HG02943 (cell line): ENCODE measurements around the gene NRG2.

Experiments
- ATAC-seq: cut with Tn5 transposase; IDR thresholded peaks from one replicate; pipeline ENCODE4 v1.9.1; 2021; ENCODE audit warnings: mild to moderate bottlenecking, low read depth, moderate library complexity; ENCODE audit not compliant: unreplicated experiment

Gene NRG2

GRCh38 chr5:139864716-139865483, 178.2 kb downstream of the NRG2 start:
- ATAC-seq = no peak

GRCh38 chr5:139863855-139864558, 179.1 kb downstream of the NRG2 start:
- ATAC-seq = no peak

DNA sequence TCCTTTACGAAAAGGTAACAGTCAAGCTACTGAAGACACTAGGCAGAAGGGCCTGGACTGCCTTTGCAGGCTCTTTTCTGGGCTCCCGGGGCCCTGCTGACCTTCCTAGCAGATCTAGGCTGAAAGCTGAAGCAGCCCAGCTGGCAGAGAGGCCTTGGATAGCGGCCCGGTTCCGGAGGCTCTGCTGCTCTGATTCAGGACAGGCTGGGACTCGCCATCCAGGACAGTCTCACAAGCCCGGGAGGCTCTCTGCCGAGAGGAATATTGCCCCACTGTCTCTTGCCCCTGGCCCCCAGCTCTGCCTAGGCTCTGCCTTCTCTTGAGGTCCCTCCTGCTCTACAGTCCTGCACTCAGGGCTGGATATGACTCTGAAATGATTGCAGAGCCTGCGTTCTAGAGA, 179.7 kb downstream of the NRG2 start:
- ATAC-seq = no peak

- ATAC-seq = no peak
Measured at GRCh38 chr5:139862803-139863202, 180.3 kb downstream of the NRG2 start.

- ATAC-seq = no peak
Measured at GRCh38 chr5:139862313-139862712, 180.8 kb downstream of the NRG2 start.

- no peak for ATAC-seq
Measured at GRCh38 chr5:139861889-139862207, 181.3 kb downstream of the NRG2 start.

DNA sequence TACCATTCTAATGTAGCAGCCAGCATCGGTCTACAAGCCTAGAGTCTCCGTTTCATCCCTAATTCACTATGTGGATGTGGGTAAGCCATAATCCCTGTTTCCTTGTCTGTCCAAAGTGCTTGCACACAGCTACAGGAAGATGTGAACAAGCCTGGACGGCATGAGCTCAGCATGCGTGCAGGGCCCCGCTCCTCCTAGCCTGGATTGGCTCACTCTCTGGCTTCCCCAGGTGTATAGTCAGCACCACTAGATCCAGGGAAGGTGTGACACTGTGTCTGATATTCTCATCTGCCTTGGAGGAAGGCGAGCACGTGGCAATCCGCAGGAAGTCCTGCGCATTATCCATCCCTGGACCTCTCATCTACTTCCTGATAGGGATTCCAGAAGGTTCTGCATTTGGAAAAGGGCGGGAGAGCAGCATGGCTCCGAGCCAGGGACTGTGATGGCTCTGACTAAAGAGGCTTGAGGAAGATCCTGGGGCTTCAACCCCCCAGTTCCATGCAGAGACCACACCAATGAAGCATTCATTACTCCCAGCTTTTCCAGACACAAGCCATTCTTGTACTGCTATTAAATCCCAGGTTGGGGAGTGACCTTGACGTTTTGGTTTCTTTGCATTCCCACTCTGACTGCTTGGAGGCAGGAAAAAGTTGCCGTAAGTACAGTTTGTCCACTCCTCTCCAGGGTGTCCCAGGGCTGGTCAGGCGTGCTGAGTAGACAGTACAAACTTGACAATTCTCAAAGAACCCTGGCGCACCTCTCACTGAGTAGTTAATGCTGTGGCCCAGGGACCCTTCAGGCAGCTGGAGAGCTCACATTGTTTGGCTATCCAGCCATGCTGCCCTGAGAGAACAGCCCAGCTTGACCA, 181.8 kb downstream of the NRG2 start:
- ATAC-seq = no peak

GRCh38 chr5:139859013-139859412, 184.1 kb downstream of the NRG2 start:
- ATAC-seq = no peak

DNA sequence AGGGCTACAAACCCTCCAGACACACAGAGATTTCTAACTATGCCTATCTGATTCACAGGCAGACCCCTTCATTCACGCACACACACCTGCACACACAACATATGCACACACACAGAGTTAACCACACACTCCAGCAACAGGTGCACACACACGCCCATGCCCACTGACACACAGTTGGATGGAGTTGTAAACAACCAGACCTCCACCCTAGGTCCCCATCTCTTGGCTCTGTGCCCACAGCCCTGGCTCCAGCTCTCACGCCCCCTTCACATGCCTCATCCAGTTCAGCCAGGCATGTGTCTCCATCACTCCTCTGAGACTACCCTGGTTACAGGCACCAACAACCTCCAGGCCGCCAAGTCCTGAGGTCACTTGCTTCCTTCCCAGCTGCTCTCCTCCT, 186.4 kb downstream of the NRG2 start:
- ATAC-seq = no peak

- ATAC-seq = no peak
Measured at GRCh38 chr5:139855946-139856540, 187.1 kb downstream of the NRG2 start.

GRCh38 chr5:139855451-139855850, 187.6 kb downstream of the NRG2 start:
- no peak for ATAC-seq

DNA sequence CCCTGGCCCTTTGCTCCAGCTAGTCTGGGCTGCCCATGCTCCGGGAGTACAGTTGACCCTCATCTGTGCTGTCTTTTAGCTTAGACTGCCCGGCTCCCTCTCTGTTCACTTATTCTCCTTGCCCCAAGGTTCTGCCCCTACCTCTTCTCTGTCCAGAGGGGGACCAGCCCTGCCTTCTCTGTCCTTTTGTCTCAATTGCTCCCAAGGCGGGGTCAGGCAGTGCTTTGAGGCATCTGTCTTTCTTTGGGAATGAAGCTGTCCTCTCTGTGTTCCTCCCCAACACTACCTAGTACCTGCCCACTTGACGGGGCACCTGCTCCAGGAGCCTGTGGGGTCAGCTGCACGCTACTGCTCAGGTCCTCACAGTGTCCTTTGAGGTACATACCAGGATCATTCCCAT, 188.1 kb downstream of the NRG2 start:
- no peak for ATAC-seq

DNA sequence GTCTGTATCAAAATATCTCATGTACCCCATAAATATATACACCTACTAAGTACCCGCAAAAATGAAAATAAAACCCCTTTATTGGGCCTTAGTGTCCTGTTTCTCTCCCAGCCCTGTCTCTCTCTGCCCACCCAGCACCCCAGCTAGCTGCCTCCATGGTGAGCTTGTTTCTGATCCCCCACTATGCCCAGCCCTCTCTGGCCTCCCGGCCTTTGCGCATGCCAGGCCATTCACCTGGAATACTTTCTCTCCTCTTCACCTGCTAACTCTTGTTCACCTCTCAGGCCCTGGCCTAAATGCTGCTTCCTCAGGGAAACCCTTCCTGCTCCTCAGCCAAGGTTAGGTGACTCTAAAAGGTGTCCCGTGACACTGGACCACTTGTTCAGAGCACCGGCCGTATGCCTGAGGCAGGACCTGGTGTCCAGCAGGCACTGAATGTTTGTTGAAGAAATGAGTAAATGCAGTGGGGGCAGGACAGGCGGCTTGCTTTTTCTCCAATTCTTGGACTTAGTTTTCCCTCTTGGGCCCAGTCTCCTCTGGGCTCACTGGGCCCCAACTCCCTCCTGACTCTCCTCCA, 189.0 kb downstream of the NRG2 start:
- no peak for ATAC-seq

DNA sequence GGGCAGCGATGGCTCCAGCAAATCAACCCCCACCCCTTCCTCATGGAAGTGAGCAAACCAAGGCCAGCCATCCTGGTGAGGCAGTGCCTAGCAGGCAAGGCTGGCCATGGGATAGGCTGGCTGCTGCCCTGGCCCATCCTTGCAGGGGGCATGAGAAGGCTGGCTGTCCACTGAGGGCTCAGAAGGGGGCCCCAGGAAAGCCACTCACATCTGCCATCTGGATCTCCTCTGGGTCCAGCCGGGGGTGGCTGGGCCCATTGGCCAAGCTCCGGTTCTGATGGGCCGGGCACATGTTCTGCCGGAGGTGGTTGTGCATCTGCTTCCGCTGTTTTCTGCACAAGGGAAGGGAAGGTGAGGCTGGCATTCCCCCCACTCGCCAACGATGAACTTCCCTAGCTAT, 190.4 kb downstream of the NRG2 start:
- no peak for ATAC-seq

GRCh38 chr5:139851558-139851957, 191.5 kb downstream of the NRG2 start:
- no peak for ATAC-seq

DNA sequence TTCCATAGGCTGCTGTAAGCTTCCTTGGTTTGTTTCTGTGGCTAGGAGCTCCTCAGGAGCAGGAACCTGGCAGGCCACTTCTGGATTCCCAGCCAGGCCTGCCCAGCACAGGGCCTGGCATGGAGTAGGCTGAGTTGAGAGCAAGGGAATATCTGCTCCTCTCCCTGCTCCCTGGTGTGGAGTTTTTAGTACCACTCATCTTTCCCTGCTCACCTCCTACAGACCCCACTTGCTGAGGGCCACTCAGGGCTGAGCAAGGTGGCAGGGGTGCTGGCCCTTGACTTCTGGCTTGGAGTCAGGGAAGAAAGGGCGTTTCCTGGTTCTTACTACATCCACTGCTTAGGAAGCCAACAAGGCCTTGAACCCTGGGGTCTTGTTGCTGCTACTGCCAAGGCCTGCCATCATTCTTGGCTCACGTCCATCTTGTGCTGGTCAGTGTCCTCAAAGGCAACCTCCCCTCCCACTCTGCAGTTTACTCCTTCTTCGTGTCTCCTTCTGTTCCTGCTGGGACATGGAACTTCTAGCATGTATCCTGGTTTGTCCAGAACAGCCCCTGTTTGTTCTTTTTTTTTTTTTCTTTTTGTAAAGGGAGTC, 192.6 kb downstream of the NRG2 start:
- ATAC-seq = no peak

- no peak for ATAC-seq
Measured at GRCh38 chr5:139849942-139850341, 193.2 kb downstream of the NRG2 start.

DNA sequence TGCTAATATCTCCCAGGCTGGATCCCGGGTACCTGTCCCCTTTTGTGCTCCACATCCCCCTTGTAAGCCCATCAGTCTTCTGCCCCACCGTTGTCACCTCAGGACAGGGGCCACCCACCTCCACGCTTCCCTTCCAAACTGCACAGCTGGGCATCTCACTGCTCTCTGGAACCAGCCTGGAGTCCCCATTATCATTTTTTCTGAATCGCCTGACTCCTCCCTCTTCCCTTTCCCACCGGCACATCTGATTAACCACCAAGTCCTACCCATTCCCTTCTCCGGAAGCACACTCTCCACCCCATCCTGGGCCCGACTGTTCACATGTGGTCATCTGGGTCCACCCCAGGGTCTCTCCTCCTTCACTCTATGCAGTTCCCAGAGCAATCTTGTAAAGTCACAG, 193.6 kb downstream of the NRG2 start:
- ATAC-seq = no peak

DNA sequence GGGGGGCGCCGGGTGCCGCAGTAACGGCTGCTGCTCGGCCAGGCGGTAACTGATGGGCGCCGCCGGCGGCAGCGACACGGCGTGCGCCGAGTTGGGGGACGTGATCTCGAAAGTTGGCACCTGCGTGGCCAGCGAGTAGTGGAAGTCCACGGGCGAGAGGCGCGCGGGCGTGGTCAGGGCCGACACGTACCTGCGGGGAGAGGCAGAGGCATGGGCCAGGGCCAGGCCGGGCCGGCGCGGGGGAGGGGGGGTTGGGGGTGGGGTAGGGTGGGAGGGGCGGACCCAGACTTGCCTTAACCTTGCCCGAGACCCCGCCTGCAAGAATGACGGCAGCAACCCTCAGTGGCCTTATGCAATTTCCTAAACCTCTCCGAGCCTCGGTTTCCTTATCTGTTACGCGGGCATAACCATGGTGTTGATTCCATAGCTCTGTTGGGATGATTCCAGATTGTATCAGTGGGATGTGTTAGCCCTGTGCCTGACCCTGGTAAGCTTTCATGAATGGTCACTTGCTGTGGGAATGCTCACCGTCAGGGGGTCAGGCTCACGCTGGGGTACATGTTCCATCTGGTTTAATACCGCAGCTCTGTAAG, 194.5 kb downstream of the NRG2 start:
- ATAC-seq = no peak
